MCF 10A (cell line): ENCODE measurements around the gene TDRD10. TPM values are rescaled to one million over a fixed set of nuclear protein-coding genes. Genes with fewer than 3 reads are reported as not detected.

ENCODE experiments used
- BruUV-seq: library from RNA; stranded (reverse); fragments of 400-500 nt; replicated peaks from 2 replicates; lab custom pipeline; 2021; lab: Mats Ljungman, UMichigan
- CTCF ChIA-PET: fragments of 300-600 bp; sonication (Branson Sonifier 250); formaldehyde crosslinking; extraction: SDS; loops from one replicate; lab custom pipeline; 2021; ENCODE audit warnings: antibody characterized with exemption, inconsistent platforms; lab: Yijun Ruan, JAX
- POLR2A ChIA-PET: fragments of 300-600, 350-650 bp; sonication (Branson Sonifier 250); formaldehyde crosslinking; extraction: SDS; loops from one replicate; lab custom pipeline; 2020; ENCODE audit warnings: antibody characterized with exemption, inconsistent platforms; lab: Yijun Ruan, JAX
- DNase-seq: peaks from one replicate; pipeline ENCODE4 v3.0.0-alpha.2; 2018; ENCODE audit not compliant: unreplicated experiment
- H3K27ac Mint-ChIP-seq: one replicate; pipeline ENCODE4 v1.8.0; 2022; ENCODE audit warnings: mild to moderate bottlenecking, low read depth, mixed read lengths; ENCODE audit not compliant: unreplicated experiment
- H3K27me3 Mint-ChIP-seq: one replicate; pipeline ENCODE4 v1.8.0; 2022; ENCODE audit warnings: mixed read lengths; ENCODE audit not compliant: insufficient read depth, unreplicated experiment
- H3K36me3 Mint-ChIP-seq: one replicate; pipeline ENCODE4 v1.8.0; 2022; ENCODE audit warnings: mild to moderate bottlenecking, moderate library complexity, mixed read lengths; ENCODE audit not compliant: insufficient read depth, unreplicated experiment
- H3K4me1 Mint-ChIP-seq: one replicate; pipeline ENCODE4 v1.8.0; 2022; ENCODE audit warnings: mixed read lengths; ENCODE audit not compliant: insufficient read depth, unreplicated experiment
- H3K4me3 Mint-ChIP-seq: one replicate; pipeline ENCODE4 v1.8.0; 2022; ENCODE audit warnings: mild to moderate bottlenecking, moderate library complexity, mixed read lengths; ENCODE audit not compliant: unreplicated experiment
- H3K9me3 Mint-ChIP-seq: one replicate; pipeline ENCODE4 v1.8.0; 2022; ENCODE audit warnings: mixed read lengths; ENCODE audit not compliant: unreplicated experiment
- CTCF ChIP-seq: fragments of 200-600 bp; IDR thresholded peaks from one replicate; pipeline ENCODE4 v1.8.0; 2022; ENCODE audit warnings: antibody characterized with exemption, mild to moderate bottlenecking; ENCODE audit not compliant: unreplicated experiment
- intact Hi-C: fragments of 100-400 bp; cut with micrococcal nuclease; formaldehyde crosslinking; loops from 2 replicates; pipeline ENCODE4 v1.14.1; 2022
- total RNA-seq: library from RNA; stranded (reverse); gene quantifications from 2 replicates; pipeline ENCODE4 v1.2.3, GENCODE V29; 2022

The TDRD10 gene
- total RNA-seq, 1 experiment from 2014 or later, result not detected

- POLR2A ChIA-PET, result interaction anchor here (0.6 to 3.2 kb wide), 12 partner anchors 46 to 846 kb away, joined by 3 to 16 read pairs (median 4); partner anchors contain the start of genes PMVK and UBE2Q1
- H3K27ac Mint-ChIP-seq, result no peak overlapping the region
- intact Hi-C loops, result loop anchor here (1.0 to 5.0 kb wide), 5 partner anchors 73 to 458 kb away; partner anchors contain the start of genes HAX1, IL6R and PMVK
- CTCF ChIA-PET, result interaction anchor here (0.7 to 7.2 kb wide), 33 partner anchors 9 to 694 kb away, joined by 3 to 128 read pairs (median 5); partner anchors contain the start of genes ATP8B2, HAX1 and KRTCAP2
- no peaks in the 10 kb centered on the region for H3K27me3 Mint-ChIP-seq
- peaks cover 18% of the 10 kb centered on the region for H3K4me1 Mint-ChIP-seq
- peak; percentile 60 for DNase-seq
- no peak for TF ChIP-seq CTCF
- no peak overlapping the region for H3K4me3 Mint-ChIP-seq
- BruUV-seq, result no TSS peak
- H3K9me3 Mint-ChIP-seq, result no peaks in the 10 kb centered on the region
- peaks cover 6% of the 10 kb centered on the region for H3K36me3 Mint-ChIP-seq
Observed at GRCh38 chr1:154478639-154479038, 23.4 kb upstream of the TDRD10 start.

- CTCF ChIA-PET, result interaction anchor here (0.6 to 7.2 kb wide), 54 partner anchors 8 to 1693 kb away, joined by 3 to 128 read pairs (median 4); partner anchors contain the start of genes ATP8B2 and HAX1
- H3K27me3 Mint-ChIP-seq, result no peaks in the 10 kb centered on the region
- H3K36me3 Mint-ChIP-seq, result peaks cover 6% of the 10 kb centered on the region
- no peak overlapping the region for H3K4me3 Mint-ChIP-seq
- no peak overlapping the region for H3K27ac Mint-ChIP-seq
- peak; percentile 92 for DNase-seq
- POLR2A ChIA-PET, result interaction anchor here (0.6 to 3.2 kb wide), 20 partner anchors 47 to 605 kb away, joined by 3 to 22 read pairs (median 3); partner anchors contain the start of genes FLAD1, PMVK and UBE2Q1
- peak; percentile 98 for TF ChIP-seq CTCF
- no peaks in the 10 kb centered on the region for H3K9me3 Mint-ChIP-seq
- intact Hi-C loops, result loop anchor here (1.0 to 5.0 kb wide), 6 partner anchors 66 to 604 kb away; partner anchors contain the start of gene PMVK
- peaks cover 23% of the 10 kb centered on the region for H3K4me1 Mint-ChIP-seq
- BruUV-seq, result no TSS peak
Observed at GRCh38 chr1:154479764-154480421, 22.1 kb upstream of the TDRD10 start.

GRCh38 chr1:154481053-154481452 is 21.0 kb upstream of the TDRD10 start:
- peaks cover 21% of the 10 kb centered on the region for H3K4me1 Mint-ChIP-seq
- peaks cover 6% of the 10 kb centered on the region for H3K36me3 Mint-ChIP-seq
- ChIA-PET CTCF (interaction anchor here (0.6 to 7.2 kb wide), 44 partner anchors 8 to 1381 kb away, joined by 3 to 128 read pairs (median 4); partner anchors contain the start of genes CKS1B and PBXIP1), POLR2A (interaction anchor here (1.1 to 3.2 kb wide), 8 partner anchors 9 to 584 kb away, joined by 3 to 22 read pairs (median 3); partner anchors contain the start of genes ADAM15 and PMVK)
- H3K27me3 Mint-ChIP-seq, result no peaks in the 10 kb centered on the region
- DNase-seq, result no peak
- no peak overlapping the region for H3K4me3 Mint-ChIP-seq
- no TSS peak for BruUV-seq
- H3K27ac Mint-ChIP-seq, result no peak overlapping the region
- intact Hi-C loops, result loop anchor here (2.0 kb wide), 1 partner anchor 188 kb away; no protein-coding TSS in a partner anchor
- no peak for TF ChIP-seq CTCF
- no peaks in the 10 kb centered on the region for H3K9me3 Mint-ChIP-seq
